Memory B cell (primary cell): Measurements from ENCODE around the gene TPD52L2.

Experiments used
- ATAC-seq: fragments of 150-1000 bp; cut with Tn5 transposase; 2 replicates; pipeline ENCODE4 v1.10.0; 2021; ENCODE audit warnings: low read depth, mild to moderate bottlenecking, moderate library complexity
- DNase-seq, 2 donors: peaks; one replicate each; pipeline ENCODE4 v3.0.0; 2022; ENCODE audit warnings: low spot score in 2 of 2
- H3K27ac Mint-ChIP-seq: one replicate; pipeline ENCODE4 v1.8.0; 2022; ENCODE audit warnings: mild to moderate bottlenecking, moderate library complexity, mixed read lengths
- H3K27me3 Mint-ChIP-seq: one replicate; pipeline ENCODE4 v1.8.0; 2022; ENCODE audit warnings: mixed read lengths
- H3K36me3 Mint-ChIP-seq: one replicate; pipeline ENCODE4 v1.8.0; 2022; ENCODE audit warnings: mild to moderate bottlenecking, mixed read lengths
- H3K4me1 Mint-ChIP-seq: one replicate; pipeline ENCODE4 v1.8.0; 2022; ENCODE audit warnings: mixed read lengths
- H3K4me3 Mint-ChIP-seq: one replicate; pipeline ENCODE4 v1.8.0; 2022; ENCODE audit warnings: mild to moderate bottlenecking, moderate library complexity, mixed read lengths
- H3K9me3 Mint-ChIP-seq: one replicate; pipeline ENCODE4 v1.8.0; 2022; ENCODE audit warnings: mixed read lengths

Gene TPD52L2

GRCh38 chr20:63864978-63865640, at the start of gene TPD52L2:
TSS of gene TPD52L2 (plus strand) at chr20:63865270. CDS start at chr20:63865366, 96 bp downstream.
- Mint-ChIP-seq H3K9me3 (no peaks in the 10 kb centered on the region), H3K4me3 (peak within 1 kb of the TSS; percentile 95), H3K27ac (peak within 1 kb of the TSS; percentile 91), H3K27me3 (no peaks in the 10 kb centered on the region), H3K4me1 (peaks cover 18% of the 10 kb centered on the region), H3K36me3 (peaks cover 20% of the 10 kb centered on the region)
- DNase-seq, result peak; percentile 87 to 96
- peak; percentile 77 for ATAC-seq

GRCh38 chr20:63815615-63816253, 49.3 kb upstream of the TPD52L2 start:
- Mint-ChIP-seq H3K4me1 (no peaks in the 10 kb centered on the region), H3K27me3 (no peaks in the 10 kb centered on the region), H3K4me3 (no peak overlapping the region), H3K9me3 (no peaks in the 10 kb centered on the region), H3K27ac (no peak overlapping the region), H3K36me3 (no peaks in the 10 kb centered on the region)
- DNase-seq (no peak), ATAC-seq (no peak)

DNA sequence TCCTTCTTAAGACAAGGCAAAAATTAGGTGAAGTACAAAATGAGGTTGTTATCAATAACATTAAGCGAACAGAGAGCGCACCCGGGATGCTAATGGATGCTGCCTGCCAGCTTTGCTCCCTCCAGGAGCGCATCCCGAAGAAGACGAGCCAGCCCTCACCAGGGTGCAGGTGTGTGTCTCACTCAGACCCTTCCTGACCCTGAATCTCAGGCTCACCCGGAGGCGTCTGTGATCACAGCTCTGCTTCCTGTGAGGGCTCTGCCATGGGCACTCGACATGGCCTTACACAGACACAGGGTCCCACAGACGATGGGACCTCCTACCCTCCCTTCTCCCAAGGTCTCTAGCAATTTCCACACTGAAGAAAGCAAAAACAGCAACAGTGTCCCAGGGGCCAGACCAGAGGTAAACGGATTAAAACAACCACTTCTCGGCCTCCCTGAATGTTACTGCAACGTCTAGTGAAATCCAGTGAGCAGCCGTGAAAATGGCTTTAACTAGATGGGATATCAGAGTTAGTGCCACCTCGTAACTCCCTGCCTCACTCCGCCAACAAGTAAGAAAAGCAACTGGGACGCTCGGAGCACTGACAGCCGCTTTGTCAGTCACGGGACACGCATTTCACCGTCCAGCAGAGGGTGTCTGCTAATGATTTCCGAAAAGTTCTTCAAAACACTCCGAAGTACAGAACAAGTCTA, 45.7 kb upstream of the TPD52L2 start:
- Mint-ChIP-seq H3K4me3 (peak overlapping the region; percentile 27), H3K4me1 (no peaks in the 10 kb centered on the region), H3K9me3 (no peaks in the 10 kb centered on the region), H3K27me3 (peaks cover 9% of the 10 kb centered on the region), H3K36me3 (no peaks in the 10 kb centered on the region), H3K27ac (no peak overlapping the region)
- peak; percentile 6 for ATAC-seq
- no peak for DNase-seq

GRCh38 chr20:63821811-63822210, 43.3 kb upstream of the TPD52L2 start:
- Mint-ChIP-seq H3K4me3 (no peak overlapping the region), H3K27ac (no peak overlapping the region), H3K27me3 (peaks cover 22% of the 10 kb centered on the region), H3K9me3 (no peaks in the 10 kb centered on the region), H3K4me1 (no peaks in the 10 kb centered on the region), H3K36me3 (no peaks in the 10 kb centered on the region)
- ATAC-seq, result no peak
- DNase-seq, result no peak

DNA sequence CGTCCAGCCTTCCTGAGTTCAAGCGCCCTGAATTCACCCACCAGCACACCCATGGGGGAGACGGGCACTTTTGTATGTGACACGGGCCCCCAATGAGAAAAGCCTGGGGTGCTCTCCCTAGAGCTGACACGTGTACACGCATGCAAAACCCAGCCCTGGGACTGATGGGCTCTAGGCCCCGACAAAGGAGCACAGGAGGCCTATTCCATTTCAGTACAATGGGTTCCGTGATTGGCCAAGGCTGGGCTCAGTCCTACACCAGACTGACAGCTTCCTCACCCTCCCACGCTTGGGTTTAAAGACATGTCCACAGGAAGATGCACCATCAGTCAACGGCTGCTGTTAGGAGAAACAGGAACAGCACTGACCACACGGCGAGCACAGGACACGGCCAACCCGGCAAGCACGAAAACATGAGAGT, 42.8 kb upstream of the TPD52L2 start:
- no peak for DNase-seq
- Mint-ChIP-seq H3K4me1 (no peaks in the 10 kb centered on the region), H3K9me3 (no peaks in the 10 kb centered on the region), H3K27me3 (peaks cover 25% of the 10 kb centered on the region), H3K4me3 (no peak overlapping the region), H3K27ac (no peak overlapping the region), H3K36me3 (no peaks in the 10 kb centered on the region)
- no peak for ATAC-seq

GRCh38 chr20:63823691-63824311, 41.3 kb upstream of the TPD52L2 start:
- Mint-ChIP-seq H3K4me3 (no peak overlapping the region), H3K4me1 (no peaks in the 10 kb centered on the region), H3K27me3 (peaks cover 29% of the 10 kb centered on the region), H3K36me3 (no peaks in the 10 kb centered on the region), H3K9me3 (no peaks in the 10 kb centered on the region), H3K27ac (no peak overlapping the region)
- ATAC-seq, result no peak
- no peak for DNase-seq

GRCh38 chr20:63825331-63826118, 39.5 kb upstream of the TPD52L2 start:
- H3K27ac Mint-ChIP-seq, result no peak overlapping the region
- no peak for DNase-seq
- peaks cover 38% of the 10 kb centered on the region for H3K27me3 Mint-ChIP-seq
- no peaks in the 10 kb centered on the region for H3K9me3 Mint-ChIP-seq
- no peak for ATAC-seq
- peaks cover 2% of the 10 kb centered on the region for H3K36me3 Mint-ChIP-seq
- no peak overlapping the region for H3K4me3 Mint-ChIP-seq
- H3K4me1 Mint-ChIP-seq, result peaks cover 8% of the 10 kb centered on the region

DNA sequence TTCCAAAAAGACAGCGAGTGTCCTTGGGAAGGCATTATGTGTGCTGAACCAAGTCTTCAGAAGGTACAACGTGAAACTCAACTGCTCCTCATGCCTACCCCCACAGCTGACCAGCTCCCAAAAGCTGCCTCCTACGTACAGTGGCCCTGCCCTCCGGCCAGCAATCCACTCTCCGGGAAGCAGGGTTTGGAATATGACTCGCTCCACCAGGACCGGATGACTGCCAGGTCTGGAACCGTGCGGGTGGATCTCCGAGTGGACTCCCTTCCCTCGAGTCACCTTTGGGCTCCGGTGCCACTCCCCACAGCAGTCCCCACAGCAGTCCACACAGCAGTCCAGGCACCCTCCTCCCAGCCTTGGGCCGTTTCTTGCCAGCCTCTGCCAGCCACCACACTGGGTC, 38.3 kb upstream of the TPD52L2 start:
- Mint-ChIP-seq H3K36me3 (peaks cover 2% of the 10 kb centered on the region), H3K4me3 (no peak overlapping the region)

DNA sequence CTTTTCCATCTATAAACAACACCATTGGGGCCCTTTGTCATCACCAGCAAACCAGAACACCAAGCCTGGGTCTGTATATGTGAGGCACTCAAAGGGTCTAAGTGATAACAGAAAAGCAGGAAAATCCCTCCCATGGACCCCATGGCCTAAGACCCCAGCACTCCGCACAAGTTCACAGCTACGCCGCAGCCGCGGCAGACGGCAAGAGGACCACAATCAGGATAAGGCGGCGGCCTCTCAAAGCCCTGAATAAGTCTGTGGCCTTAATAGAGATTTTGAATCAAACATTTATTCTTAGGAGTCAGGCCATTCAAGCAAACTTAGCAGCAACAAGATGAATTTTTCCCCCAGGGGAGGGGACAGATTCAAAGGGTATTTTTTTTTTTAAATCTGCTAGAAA, 36.9 kb upstream of the TPD52L2 start:
- H3K9me3 Mint-ChIP-seq, result no peaks in the 10 kb centered on the region
- H3K27me3 Mint-ChIP-seq, result peaks cover 37% of the 10 kb centered on the region
- H3K4me1 Mint-ChIP-seq, result peaks cover 8% of the 10 kb centered on the region
- H3K4me3 Mint-ChIP-seq, result no peak overlapping the region
- peaks cover 2% of the 10 kb centered on the region for H3K36me3 Mint-ChIP-seq
- no peak for DNase-seq
- no peak for ATAC-seq
- H3K27ac Mint-ChIP-seq, result no peak overlapping the region

More for the DNA sequence above, 38.3 kb upstream of the TPD52L2 start:
- no peak for ATAC-seq
- no peak overlapping the region for H3K27ac Mint-ChIP-seq
- no peaks in the 10 kb centered on the region for H3K9me3 Mint-ChIP-seq
- peaks cover 8% of the 10 kb centered on the region for H3K4me1 Mint-ChIP-seq
- H3K27me3 Mint-ChIP-seq, result peaks cover 37% of the 10 kb centered on the region
- DNase-seq, result no peak

DNA sequence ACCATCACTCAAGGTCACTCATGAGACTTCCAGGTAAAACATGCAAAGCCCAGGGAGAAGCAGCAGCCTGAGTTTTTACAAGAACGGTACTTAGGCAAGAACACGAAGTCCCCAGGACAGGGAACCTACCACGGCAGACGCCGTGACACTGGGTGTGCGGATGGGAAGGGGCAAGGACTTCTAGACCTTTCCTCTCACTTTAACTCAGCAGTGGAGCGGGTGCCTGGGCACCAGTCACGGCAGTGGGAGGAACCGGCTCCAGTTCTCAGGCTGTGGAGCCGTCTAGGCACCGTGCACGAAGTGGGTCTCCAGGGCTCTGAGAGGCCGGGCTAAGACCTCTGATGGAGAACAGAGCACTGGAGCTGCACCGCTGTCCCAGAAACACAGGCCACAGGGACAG, 36.5 kb upstream of the TPD52L2 start:
- peaks cover 38% of the 10 kb centered on the region for H3K27me3 Mint-ChIP-seq
- no peak overlapping the region for H3K27ac Mint-ChIP-seq
- DNase-seq (no peak), ATAC-seq (no peak)
- H3K4me1 Mint-ChIP-seq, result peaks cover 8% of the 10 kb centered on the region
- H3K4me3 Mint-ChIP-seq, result no peak overlapping the region
- H3K36me3 Mint-ChIP-seq, result peaks cover 2% of the 10 kb centered on the region
- no peaks in the 10 kb centered on the region for H3K9me3 Mint-ChIP-seq

DNA sequence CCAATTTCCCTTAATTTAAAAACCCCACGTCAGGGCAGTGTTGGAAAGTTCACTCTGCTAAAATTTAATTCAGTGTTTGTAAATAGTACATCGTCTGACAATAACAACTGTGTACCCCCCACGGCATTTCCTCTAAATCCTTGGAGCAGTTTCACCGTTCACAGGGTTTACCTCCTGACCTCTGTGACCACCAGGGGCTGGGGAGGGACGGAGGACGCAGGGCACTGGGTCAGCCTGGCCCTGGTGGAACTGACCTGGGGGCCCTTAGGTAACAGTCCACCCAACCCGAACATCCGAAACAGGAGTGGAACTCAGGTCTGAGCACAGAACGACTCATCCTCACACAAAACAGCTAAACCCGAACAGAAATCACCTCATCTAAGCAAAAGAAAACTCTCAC, 36.1 kb upstream of the TPD52L2 start:
- H3K27me3 Mint-ChIP-seq, result peaks cover 36% of the 10 kb centered on the region
- H3K4me3 Mint-ChIP-seq, result no peak overlapping the region
- H3K27ac Mint-ChIP-seq, result no peak overlapping the region
- no peaks in the 10 kb centered on the region for H3K9me3 Mint-ChIP-seq
- H3K36me3 Mint-ChIP-seq, result peaks cover 2% of the 10 kb centered on the region
- peaks cover 8% of the 10 kb centered on the region for H3K4me1 Mint-ChIP-seq
- DNase-seq, result no peak
- ATAC-seq, result no peak

- no peaks in the 10 kb centered on the region for H3K9me3 Mint-ChIP-seq
- H3K36me3 Mint-ChIP-seq, result peaks cover 2% of the 10 kb centered on the region
- ATAC-seq (peak; percentile 26), DNase-seq (no peak)
- peak overlapping the region; percentile 89 for H3K4me3 Mint-ChIP-seq
- peaks cover 8% of the 10 kb centered on the region for H3K4me1 Mint-ChIP-seq
- peaks cover 36% of the 10 kb centered on the region for H3K27me3 Mint-ChIP-seq
- peak overlapping the region; percentile 56 for H3K27ac Mint-ChIP-seq
These were observed 35.5 kb upstream of the TPD52L2 start for GRCh38 chr20:63829603-63829944.

- DNase-seq (no peak), ATAC-seq (peak; percentile 28)
- Mint-ChIP-seq H3K36me3 (peaks cover 2% of the 10 kb centered on the region), H3K27ac (peak overlapping the region; percentile 56), H3K4me3 (peak overlapping the region; percentile 89), H3K9me3 (no peaks in the 10 kb centered on the region), H3K4me1 (peaks cover 8% of the 10 kb centered on the region), H3K27me3 (peaks cover 35% of the 10 kb centered on the region)
These were observed 34.9 kb upstream of the TPD52L2 start for GRCh38 chr20:63829945-63830835.
